Measurements from ENCODE around the gene PTPRG. TPM values are rescaled to one million over a fixed set of nuclear protein-coding genes. Genes with fewer than 3 reads are reported as not detected.

Gene PTPRG
- total RNA-seq, 1 donor from 2014 or later: 0.22 TPM

DNA sequence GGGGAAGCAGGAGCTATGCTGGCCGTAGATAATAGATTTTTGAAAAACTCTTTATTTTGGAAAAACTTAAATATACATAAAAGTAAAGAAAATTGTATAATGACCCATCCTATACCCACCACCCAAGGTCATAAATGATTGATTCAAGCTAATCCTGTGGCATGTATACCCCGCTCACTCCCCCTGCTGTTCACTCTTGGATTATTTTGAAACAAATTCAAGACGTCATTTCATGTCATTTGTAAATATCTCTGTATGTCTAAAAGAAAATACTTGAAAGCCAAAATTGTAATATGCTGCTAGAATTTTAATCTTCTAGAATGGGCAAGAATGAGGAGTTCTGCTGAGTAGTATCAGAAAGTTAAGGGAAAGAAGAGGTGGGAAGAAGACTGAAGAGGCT lies 570.2 kb downstream of the PTPRG start:
- no peak overlapping the region for H3K4me3 Mint-ChIP-seq
- H3K9me3 Mint-ChIP-seq: no peaks in the 10 kb centered on the region
- H3K36me3 Mint-ChIP-seq (ENCODE audit: low read depth): no peaks in the 10 kb centered on the region
- H3K27me3 Mint-ChIP-seq: peaks cover 7% of the 10 kb centered on the region
- no peaks in the 10 kb centered on the region for H3K4me1 Mint-ChIP-seq
- intact Hi-C loops (cut with micrococcal nuclease): no loop called here
- DNase-seq: no peak
- ChIA-PET CTCF (no interaction called here), POLR2A (no interaction called here)
- TF ChIP-seq, protein P1, sequence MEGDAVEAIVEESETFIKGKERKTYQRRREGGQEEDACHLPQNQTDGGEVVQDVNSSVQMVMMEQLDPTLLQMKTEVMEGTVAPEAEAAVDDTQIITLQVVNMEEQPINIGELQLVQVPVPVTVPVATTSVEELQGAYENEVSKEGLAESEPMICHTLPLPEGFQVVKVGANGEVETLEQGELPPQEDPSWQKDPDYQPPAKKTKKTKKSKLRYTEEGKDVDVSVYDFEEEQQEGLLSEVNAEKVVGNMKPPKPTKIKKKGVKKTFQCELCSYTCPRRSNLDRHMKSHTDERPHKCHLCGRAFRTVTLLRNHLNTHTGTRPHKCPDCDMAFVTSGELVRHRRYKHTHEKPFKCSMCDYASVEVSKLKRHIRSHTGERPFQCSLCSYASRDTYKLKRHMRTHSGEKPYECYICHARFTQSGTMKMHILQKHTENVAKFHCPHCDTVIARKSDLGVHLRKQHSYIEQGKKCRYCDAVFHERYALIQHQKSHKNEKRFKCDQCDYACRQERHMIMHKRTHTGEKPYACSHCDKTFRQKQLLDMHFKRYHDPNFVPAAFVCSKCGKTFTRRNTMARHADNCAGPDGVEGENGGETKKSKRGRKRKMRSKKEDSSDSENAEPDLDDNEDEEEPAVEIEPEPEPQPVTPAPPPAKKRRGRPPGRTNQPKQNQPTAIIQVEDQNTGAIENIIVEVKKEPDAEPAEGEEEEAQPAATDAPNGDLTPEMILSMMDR (IDR thresholded peaks at IDR 0.05): no peak
- no peak for ATAC-seq (ENCODE audit: low read depth)
- no peak overlapping the region for H3K27ac Mint-ChIP-seq

DNA sequence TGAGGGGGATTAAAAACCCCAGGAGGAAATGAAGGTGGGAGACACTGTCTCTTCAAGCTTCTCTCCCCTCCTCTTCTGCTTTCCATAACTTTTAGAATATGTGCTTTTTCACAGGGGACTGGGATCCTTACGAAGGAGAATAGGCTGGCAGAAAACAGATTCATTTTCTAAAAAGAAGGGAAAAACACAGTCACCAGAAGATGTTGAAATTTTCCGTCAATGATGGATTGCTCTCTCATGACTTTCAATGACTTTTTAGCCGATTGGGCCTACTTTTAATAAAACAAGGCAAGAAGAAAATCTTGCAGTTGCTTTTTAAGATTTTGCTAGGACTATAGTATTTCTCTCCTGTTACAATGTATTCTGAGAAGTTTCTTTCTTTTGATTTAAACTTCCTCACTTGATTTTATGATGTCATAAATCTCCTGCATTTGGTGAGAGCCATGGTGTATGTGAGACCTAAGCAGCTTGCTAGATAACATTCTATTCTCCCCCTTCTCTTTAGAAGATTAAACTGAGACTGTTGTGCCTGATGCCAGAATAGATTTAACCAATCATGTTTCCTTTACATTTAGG lies 570.7 kb downstream of the PTPRG start:
- Mint-ChIP-seq H3K27me3 (peaks cover 7% of the 10 kb centered on the region), H3K27ac (no peak overlapping the region), H3K4me1 (no peaks in the 10 kb centered on the region), H3K4me3 (no peak overlapping the region), H3K36me3 (ENCODE audit: low read depth) (no peaks in the 10 kb centered on the region), H3K9me3 (no peaks in the 10 kb centered on the region)
- intact Hi-C loops (cut with micrococcal nuclease): no loop called here
- ChIA-PET POLR2A (no interaction called here), CTCF (no interaction called here)
- no peak for ATAC-seq (ENCODE audit: low read depth)
- DNase-seq: no peak
- TF ChIP-seq, protein P1 (IDR thresholded peaks at IDR 0.05): no peak

DNA sequence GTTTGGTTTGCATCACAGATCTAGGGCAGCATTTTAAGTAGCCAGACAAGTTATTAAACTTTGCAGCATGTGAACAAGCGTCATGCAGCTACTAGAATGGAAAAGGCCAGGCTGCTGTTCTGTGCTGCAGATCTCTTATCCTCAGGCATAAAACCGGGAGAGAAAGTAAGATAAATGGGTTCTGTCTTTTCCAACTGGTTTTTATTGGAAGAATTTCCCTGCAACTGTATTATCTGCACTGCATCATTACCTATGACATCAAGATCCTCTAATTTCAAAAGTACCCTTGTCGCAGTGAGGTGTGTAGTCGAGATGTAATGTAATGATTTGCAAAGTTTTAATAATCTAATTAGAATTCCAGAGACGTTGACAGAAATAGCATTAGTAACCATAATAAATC lies 571.6 kb downstream of the PTPRG start:
- ATAC-seq (ENCODE audit: low read depth) (no peak), DNase-seq (no peak)
- intact Hi-C loops (cut with micrococcal nuclease): no loop called here
- no peaks in the 10 kb centered on the region for H3K36me3 Mint-ChIP-seq (ENCODE audit: low read depth)
- POLR2A ChIA-PET: no interaction called here
- peaks cover 7% of the 10 kb centered on the region for H3K27me3 Mint-ChIP-seq
- TF ChIP-seq, protein P1 (IDR thresholded peaks at IDR 0.05): no peak
- CTCF ChIA-PET: no interaction called here
- H3K4me1 Mint-ChIP-seq: no peaks in the 10 kb centered on the region
- no peaks in the 10 kb centered on the region for H3K9me3 Mint-ChIP-seq
- no peak overlapping the region for H3K27ac Mint-ChIP-seq
- H3K4me3 Mint-ChIP-seq: no peak overlapping the region

DNA sequence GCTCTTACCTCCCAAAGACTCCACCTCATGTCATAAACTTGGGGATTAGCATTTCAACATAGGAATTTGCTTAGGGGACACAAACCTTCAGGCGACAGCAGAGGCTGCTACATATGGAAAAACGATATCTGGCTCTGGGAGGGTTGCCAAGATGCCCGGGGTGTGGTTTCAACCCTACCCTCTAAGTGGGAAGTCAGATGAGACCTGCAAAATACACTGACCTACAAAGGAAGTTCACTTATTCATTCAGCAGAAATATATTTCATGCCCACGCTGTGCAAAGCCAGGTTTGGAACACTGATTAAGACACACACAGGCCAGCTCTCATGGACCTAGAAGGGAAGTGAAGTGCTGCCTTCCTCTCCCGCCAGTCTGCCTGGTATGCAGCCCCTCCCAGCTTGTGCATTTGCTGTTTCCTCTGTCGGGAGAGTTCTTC lies 572.7 kb downstream of the PTPRG start:
- ATAC-seq (ENCODE audit: low read depth) (no peak), DNase-seq (no peak)
- Mint-ChIP-seq H3K27ac (no peak overlapping the region), H3K4me3 (no peak overlapping the region), H3K4me1 (no peaks in the 10 kb centered on the region), H3K27me3 (peaks cover 7% of the 10 kb centered on the region), H3K9me3 (no peaks in the 10 kb centered on the region), H3K36me3 (ENCODE audit: low read depth) (no peaks in the 10 kb centered on the region)
- TF ChIP-seq, protein P1 (IDR thresholded peaks at IDR 0.05): no peak
- intact Hi-C loops (cut with micrococcal nuclease): no loop called here
- ChIA-PET CTCF (no interaction called here), POLR2A (no interaction called here)

DNA sequence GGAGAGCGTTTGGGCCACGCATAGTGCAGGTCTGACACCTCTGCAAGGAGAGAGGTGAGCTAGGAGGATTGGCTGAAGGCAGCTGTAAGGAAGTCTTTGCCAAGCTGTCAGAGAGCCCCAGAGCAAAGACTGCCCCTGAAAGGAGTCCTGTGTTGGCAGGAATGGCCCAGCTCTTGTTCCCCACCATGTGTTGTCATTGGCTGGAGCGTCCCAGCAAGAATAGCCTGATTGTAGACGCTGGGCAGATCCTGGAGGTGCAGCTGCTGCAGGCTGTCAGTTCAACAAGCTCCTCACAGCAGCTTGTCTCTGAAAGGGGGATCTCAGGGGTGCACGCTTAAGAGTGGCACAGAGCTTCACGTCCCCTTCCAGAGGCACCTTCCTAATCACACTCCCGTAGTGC lies 574.4 kb downstream of the PTPRG start:
- H3K27ac Mint-ChIP-seq: no peak overlapping the region
- H3K4me3 Mint-ChIP-seq: no peak overlapping the region
- DNase-seq (no peak), ATAC-seq (ENCODE audit: low read depth) (no peak)
- H3K4me1 Mint-ChIP-seq: no peaks in the 10 kb centered on the region
- no peaks in the 10 kb centered on the region for H3K36me3 Mint-ChIP-seq (ENCODE audit: low read depth)
- intact Hi-C loops (cut with micrococcal nuclease): no loop called here
- peaks cover 7% of the 10 kb centered on the region for H3K27me3 Mint-ChIP-seq
- no peaks in the 10 kb centered on the region for H3K9me3 Mint-ChIP-seq
- TF ChIP-seq, protein P1 (IDR thresholded peaks at IDR 0.05): no peak
- CTCF ChIA-PET: no interaction called here
- POLR2A ChIA-PET: no interaction called here

Data from activated B cell treated with CpG ODN at 0.5 μM for 24 hours (primary cell).